K562 (cell line): ENCODE measurements around the gene EHD3. TPM values are rescaled to one million over a fixed set of nuclear protein-coding genes. Genes with fewer than 3 reads are reported as not detected.

ENCODE experiments used
- ATAC-seq: fragments of 200-7000 bp; cut with Tn5 transposase; 3 replicates; pipeline ENCODE4 v1.9.1; 2020; ENCODE audit warnings: moderate library complexity
- BruUV-seq: library from RNA; stranded (reverse); fragments of 400-500 nt; replicated peaks from 2 replicates; lab custom pipeline; 2021; lab: Mats Ljungman, UMichigan
- CTCF ChIA-PET: fragments of 300-600 bp; formaldehyde crosslinking; extraction: SDS; loops from one replicate; lab custom pipeline; 2021; ENCODE audit warnings: low intra/inter-chr PET ratio; lab: Yijun Ruan, JAX
- POLR2A ChIA-PET: fragments of 300-600, 350-650 bp; sonication (Branson Sonifier 250); formaldehyde crosslinking; extraction: SDS; loops from one replicate; lab custom pipeline; 2021; ENCODE audit warnings: antibody characterized with exemption, inconsistent platforms; lab: Yijun Ruan, JAX
- DNase-seq, 4 experiments: peaks; one replicate each; pipeline versions ENCODE4 v3.0.0 to v3.0.0-alpha.2; 2011 to 2018; ENCODE audit warnings: low spot score in 3 of 4, mixed read lengths in 3 of 4; ENCODE audit errors: extremely low read depth in 1 of 4
- FAIRE-seq: peaks from 2 replicates; lab custom pipeline; 2011; peaks lifted over from hg19 to GRCh38; lab: Jason Lieb, UNC
- H2AFZ ChIP-seq: 2 replicates; pipeline ENCODE4 v1.6.0; 2011; ENCODE audit warnings: low read depth, low read length, control low read depth, inconsistent platforms
- H3K27ac ChIP-seq: fragments of 200-600 bp; 3 replicates; pipeline ENCODE4 v1.8.0; 2011; ENCODE audit warnings: low read depth, mild to moderate bottlenecking, control low read depth, inconsistent platforms, low read length, moderate library complexity, mixed read lengths; ENCODE audit errors: extremely low read depth
- H3K27me3 ChIP-seq, 2 experiments: fragments of 300-600 bp in 1 of 2; 2 replicates in 1 of 2; 3 replicates in 1 of 2; pipeline versions ENCODE4 v1.6.0 to v1.8.0; 2011; ENCODE audit warnings: inconsistent platforms in 2 of 2, low read length in 2 of 2, mild to moderate bottlenecking in 1 of 2, mixed read lengths in 1 of 2, moderate library complexity in 1 of 2; ENCODE audit not compliant: control insufficient read depth in 2 of 2, insufficient read depth in 2 of 2
- H3K36me3 ChIP-seq: fragments of 300-600 bp; 3 replicates; pipeline ENCODE4 v1.8.0; 2011; ENCODE audit warnings: mild to moderate bottlenecking, low read length, inconsistent platforms; ENCODE audit not compliant: control insufficient read depth, insufficient read depth
- H3K4me1 ChIP-seq, 2 experiments: fragments of 200-600 bp in 1 of 2; replicated peaks in 1 of 2; 2 replicates in 1 of 2; 3 replicates in 1 of 2; pipeline versions ENCODE4 v1.5.1 to v1.8.0; 2011; ENCODE audit warnings: inconsistent platforms in 2 of 2, low read length in 2 of 2, mild to moderate bottlenecking in 1 of 2, mixed read lengths in 1 of 2, moderate library complexity in 1 of 2; ENCODE audit not compliant: control insufficient read depth in 2 of 2, insufficient read depth in 2 of 2
- H3K4me2 ChIP-seq: 2 replicates; pipeline ENCODE4 v1.6.1; 2011; ENCODE audit warnings: low read length, control low read depth, inconsistent platforms, mixed read lengths; ENCODE audit not compliant: insufficient read depth
- H3K4me3 ChIP-seq: fragments of 200-600 bp; sonication (generic), shearing (Covaris generic); 2 replicates; pipeline ENCODE4 v1.5.1; 2016; ENCODE audit warnings: control low read depth, inconsistent platforms
- H3K79me2 ChIP-seq: fragments of 200-600 bp; 3 replicates; pipeline ENCODE4 v1.8.0; 2011; ENCODE audit warnings: low read length, inconsistent platforms; ENCODE audit not compliant: control insufficient read depth, insufficient read depth
- H3K9ac ChIP-seq, 2 experiments: 2 replicates each; pipeline versions ENCODE4 v1.6.0 to v1.6.1; 2011; ENCODE audit warnings: low read depth in 2 of 2, low read length in 2 of 2, control low read depth in 1 of 2, inconsistent platforms in 1 of 2, mild to moderate bottlenecking in 1 of 2, mixed read lengths in 1 of 2; ENCODE audit not compliant: insufficient read depth in 1 of 2
- H3K9me1 ChIP-seq: one replicate; pipeline ENCODE4 v1.6.0; 2011; ENCODE audit warnings: inconsistent platforms, mild to moderate bottlenecking, low read length, moderate library complexity; ENCODE audit not compliant: control insufficient read depth, insufficient read depth
- H3K9me3 ChIP-seq: replicated peaks from 2 replicates; pipeline ENCODE4 v1.5.1; 2011; ENCODE audit warnings: low read depth, low read length, inconsistent platforms; ENCODE audit not compliant: control insufficient read depth, insufficient read depth
- H4K20me1 ChIP-seq: replicated peaks from 2 replicates; pipeline ENCODE4 v1.6.1; 2011; ENCODE audit warnings: low read length, inconsistent platforms, mixed read lengths; ENCODE audit not compliant: control insufficient read depth, insufficient read depth
- ARID1B ChIP-seq: fragments of 450-650 bp; IDR thresholded peaks from 2 replicates; pipeline ENCODE4 v1.6.1; 2016; ENCODE audit warnings: antibody characterized with exemption, mild to moderate bottlenecking, inconsistent platforms
- CTCF ChIP-seq, 3 experiments: IDR thresholded peaks in 2 of 3; conservative IDR thresholded peaks in 1 of 3; 2 replicates each; pipeline ENCODE4 v1.5.1; 2011 to 2012; ENCODE audit warnings: low read length in 3 of 3, mild to moderate bottlenecking in 3 of 3, control low read depth in 2 of 3, improper control_type of control experiment in 1 of 3, inconsistent platforms in 1 of 3, low read depth in 1 of 3, mixed read lengths in 1 of 3, moderate library complexity in 1 of 3; ENCODE audit not compliant: insufficient read depth in 2 of 3
- HOXB6 ChIP-seq: fragments of 250-450 bp; sonication (Bioruptor Pico); IDR thresholded peaks from 2 replicates; pipeline ENCODE4 v1.5.1; 2022; ENCODE audit warnings: mild to moderate bottlenecking, borderline replicate concordance
- MCM7 ChIP-seq, 2 experiments: fragments of 450-650 bp; IDR thresholded peaks; 2 replicates each; pipeline ENCODE4 v1.6.1; 2016 to 2018
- PHB2 ChIP-seq: fragments of 450-650 bp; IDR thresholded peaks from 2 replicates; pipeline ENCODE4 v1.6.1; 2017; ENCODE audit warnings: low read depth
- SIX5 ChIP-seq, 2 experiments: IDR thresholded peaks; 2 replicates each; pipeline ENCODE4 v1.6.1; 2011; ENCODE audit warnings: low read length in 2 of 2, borderline replicate concordance in 1 of 2, low read depth in 1 of 2, mild to moderate bottlenecking in 1 of 2, moderate library complexity in 1 of 2; ENCODE audit not compliant: insufficient read depth in 1 of 2
- SMAD1 ChIP-seq: fragments of 150-350 bp; IDR thresholded peaks from 2 replicates; pipeline ENCODE4 v1.6.1; 2014; ENCODE audit warnings: low read length, low read depth; ENCODE audit not compliant: partially characterized antibody
- THRB ChIP-seq: fragments of 450-650 bp; formaldehyde crosslinking; conservative IDR thresholded peaks from 2 replicates; pipeline ENCODE4 v1.4.0; 2022; ENCODE audit warnings: mild to moderate bottlenecking, missing genetic modification characterization
- ZBTB17 ChIP-seq: fragments of 450-650 bp; formaldehyde crosslinking; IDR thresholded peaks from 2 replicates; pipeline ENCODE4 v1.4.0; 2020; ENCODE audit warnings: mild to moderate bottlenecking
- ZBTB7A ChIP-seq: IDR thresholded peaks from 2 replicates; pipeline ENCODE4 v1.6.1; 2011; ENCODE audit warnings: low read depth, mild to moderate bottlenecking, low read length, moderate library complexity, borderline replicate concordance; ENCODE audit not compliant: control insufficient read depth
- ZC3H8 ChIP-seq: fragments of 450-650 bp; IDR thresholded peaks from 2 replicates; pipeline ENCODE4 v1.6.1; 2017
- ZNF280B ChIP-seq: fragments of 250-450 bp; sonication (Bioruptor Pico); IDR thresholded peaks from 2 replicates; pipeline ENCODE4 v1.5.1; 2021; ENCODE audit warnings: mild to moderate bottlenecking
- ZNF511 ChIP-seq: sonication (generic); formaldehyde crosslinking; IDR thresholded peaks from 2 replicates; pipeline ENCODE4 v1.8.0; 2022; ENCODE audit warnings: mild to moderate bottlenecking, missing genetic modification reagents
- ZNF589 ChIP-seq: fragments of 200-800 bp; sonication (Bioruptor generic); IDR thresholded peaks from 2 replicates; pipeline ENCODE4 v1.6.1; 2016; ENCODE audit warnings: low read depth, missing genetic modification characterization, missing compliant biosample characterization
- ZNF75A ChIP-seq: fragments of 450-650 bp; formaldehyde crosslinking; IDR thresholded peaks from 2 replicates; pipeline ENCODE4 v1.4.0; 2020; ENCODE audit warnings: mild to moderate bottlenecking
- ZZZ3 ChIP-seq: fragments of 450-650 bp; IDR thresholded peaks from 2 replicates; pipeline ENCODE4 v1.6.1; 2016; ENCODE audit warnings: antibody characterized with exemption, mild to moderate bottlenecking, moderate library complexity
- WGBS: fragments of 100-300 bp; shearing (Covaris generic); methylation state at CpG from one replicate; pipeline ENCODE4 v1.1.6; 2016; ENCODE audit warnings: low coverage, mixed read lengths; ENCODE audit not compliant: insufficient coverage; ENCODE audit errors: missing lambda C conversion rate; 5-methylcytosine and 5-hydroxymethylcytosine counted together
- in situ Hi-C: fragments of 300-500 bp; cut with MboI; formaldehyde crosslinking; loops from 4 replicates; pipeline ENCODE4 v1.15.0; 2018; ENCODE audit warnings: inconsistent platforms, mixed read lengths
- intact Hi-C: fragments of 100-400 bp; cut with micrococcal nuclease; formaldehyde crosslinking; loops from 2 replicates; pipeline ENCODE4 v1.14.2; 2022
- polyA plus RNA-seq, 8 experiments: library from polyadenylated mRNA; depleted of rRNA in 4 of 8; stranded (reverse) in 5 of 8; unstranded in 3 of 8; fragments of >200 nt; fragmentation: Nextera tagmentation in 2 of 8; fragmentation: Illumina TruSeq in 1 of 8; extraction: Ambion mirVana in 2 of 8; extraction: Trizol in 1 of 8; gene quantifications; 2 replicates each; pipeline versions ENCODE4 v1.2.1 to v1.2.3, GENCODE V29; 2011 to 2014; ENCODE audit warnings: inconsistent platforms in 1 of 8, missing spikeins in 1 of 8
- total RNA-seq, 7 experiments: library from RNA; depleted of rRNA in 6 of 7; stranded (reverse); fragments of >200 nt in 6 of 7; fragmentation: Illumina TruSeq in 2 of 7; extraction: Trizol in 2 of 7; gene quantifications; 2 replicates each; pipeline versions ENCODE4 v1.2.1 to v1.2.3, GENCODE V29; 2011 to 2021; ENCODE audit warnings: low replicate concordance in 1 of 7

Gene EHD3
- total and polyA plus RNA-seq, 9 of the 15 experiments (the other 6 are each of a cell fraction or from before 2014, with no cell fraction given) = under 0.01 to 0.04 (median 0.03) TPM; not detected in 3

- intact Hi-C loops (no loop called here), in situ Hi-C loops (no loop called here)
- DNase-seq (no peak), ATAC-seq (no peak), FAIRE-seq (no peak)
- no peak overlapping the region for H3K9ac ChIP-seq
- H3K79me2 ChIP-seq = no peaks in the 10 kb centered on the region
- H3K36me3 ChIP-seq = no peaks in the 10 kb centered on the region
- ChIA-PET CTCF (no interaction called here), POLR2A (no interaction called here)
- H3K9me3 ChIP-seq = no peaks in the 10 kb centered on the region
- no peaks in the 10 kb centered on the region for H4K20me1 ChIP-seq
- no peaks in the 10 kb centered on the region for H3K4me1 ChIP-seq
- TF ChIP-seq THRB (CRISPR knock-in tag) (no peak), ZZZ3 (no peak), SIX5 (IDR thresholded peaks at IDR 0.05; ENCODE audit: borderline replicate concordance in 1 of 2, insufficient read depth in 1 of 2, low read depth in 1 of 2, low read length in 2 of 2) (no peak), ZBTB17 (CRISPR knock-in tag) (no peak), HOXB6 (no peak), CTCF (IDR thresholded peaks at IDR 0.05 in 2 of 3, conservative IDR thresholded peaks at IDR 0.05 in 1 of 3; ENCODE audit: insufficient read depth in 2 of 3, low read depth in 1 of 3, low read length in 3 of 3) (no peak), PHB2 (no peak), ZBTB7A (no peak), ZC3H8 (no peak), MCM7 (IDR thresholded peaks at IDR 0.05) (no peak), ZNF75A (CRISPR knock-in tag) (no peak), ARID1B (no peak), ZNF589 (no peak), ZNF511 (CRISPR knock-in tag) (no peak), ZNF280B (CRISPR knock-in tag) (no peak), SMAD1 (no peak)
- no peak overlapping the region for H3K27ac ChIP-seq
- 0% methylated on average over 4 of the region's 4 CpGs for WGBS
- no TSS peak for BruUV-seq
- H3K9me1 ChIP-seq = no peaks in the 10 kb centered on the region
- H3K4me2 ChIP-seq = no peak overlapping the region
- no peak overlapping the region for H2AFZ ChIP-seq
- H3K27me3 ChIP-seq = peaks cover 0 to 24% of the 10 kb centered on the region in 2 experiments; a peak in 4 of 5 replicates
- H3K4me3 ChIP-seq = no peak overlapping the region
Observed at GRCh38 chr2:31197166-31197565, 36.8 kb upstream of the EHD3 start.
